Panc1 (cell line): ENCODE data around the gene AKT1S1.

Experiments used
- CTCF ChIP-seq: fragments of 450-650 bp; IDR thresholded peaks from 2 replicates; pipeline ENCODE4 v1.5.1; 2017; ENCODE audit warnings: mild to moderate bottlenecking
- POLR2AphosphoS5 ChIP-seq: IDR thresholded peaks from 2 replicates; pipeline ENCODE4 v1.6.1; 2012; ENCODE audit warnings: mild to moderate bottlenecking, low read depth, low read length, moderate library complexity
- SIN3A ChIP-seq: IDR thresholded peaks from 2 replicates; pipeline ENCODE4 v1.6.1; 2012; ENCODE audit warnings: low read depth, mild to moderate bottlenecking, low read length, moderate library complexity, borderline replicate concordance; ENCODE audit not compliant: insufficient read depth
- TCF7L2 ChIP-seq: IDR thresholded peaks from 2 replicates; pipeline ENCODE4 v1.6.1; 2011; ENCODE audit warnings: mild to moderate bottlenecking, low read depth, low read length, inconsistent platforms
- TF ChIP-seq, protein P1 (sequence below), 2 experiments: IDR thresholded peaks; 2 replicates each; pipeline ENCODE4 v1.6.1; 2011 to 2012; ENCODE audit warnings: low read depth in 2 of 2, control low read depth in 1 of 2, low read length in 1 of 2, mild to moderate bottlenecking in 1 of 2, moderate library complexity in 1 of 2; ENCODE audit not compliant: insufficient read depth in 1 of 2

GRCh38 chr19:49855676-49856573 lies 21.2 kb downstream of the AKT1S1 start:
- TF ChIP-seq CTCF (no peak), POLR2AphosphoS5 (peak; percentile 17; the same call in 1 of the 2 replicates), TCF7L2 (no peak), SIN3A (peak; percentile 34)
- TF ChIP-seq, protein P1, sequence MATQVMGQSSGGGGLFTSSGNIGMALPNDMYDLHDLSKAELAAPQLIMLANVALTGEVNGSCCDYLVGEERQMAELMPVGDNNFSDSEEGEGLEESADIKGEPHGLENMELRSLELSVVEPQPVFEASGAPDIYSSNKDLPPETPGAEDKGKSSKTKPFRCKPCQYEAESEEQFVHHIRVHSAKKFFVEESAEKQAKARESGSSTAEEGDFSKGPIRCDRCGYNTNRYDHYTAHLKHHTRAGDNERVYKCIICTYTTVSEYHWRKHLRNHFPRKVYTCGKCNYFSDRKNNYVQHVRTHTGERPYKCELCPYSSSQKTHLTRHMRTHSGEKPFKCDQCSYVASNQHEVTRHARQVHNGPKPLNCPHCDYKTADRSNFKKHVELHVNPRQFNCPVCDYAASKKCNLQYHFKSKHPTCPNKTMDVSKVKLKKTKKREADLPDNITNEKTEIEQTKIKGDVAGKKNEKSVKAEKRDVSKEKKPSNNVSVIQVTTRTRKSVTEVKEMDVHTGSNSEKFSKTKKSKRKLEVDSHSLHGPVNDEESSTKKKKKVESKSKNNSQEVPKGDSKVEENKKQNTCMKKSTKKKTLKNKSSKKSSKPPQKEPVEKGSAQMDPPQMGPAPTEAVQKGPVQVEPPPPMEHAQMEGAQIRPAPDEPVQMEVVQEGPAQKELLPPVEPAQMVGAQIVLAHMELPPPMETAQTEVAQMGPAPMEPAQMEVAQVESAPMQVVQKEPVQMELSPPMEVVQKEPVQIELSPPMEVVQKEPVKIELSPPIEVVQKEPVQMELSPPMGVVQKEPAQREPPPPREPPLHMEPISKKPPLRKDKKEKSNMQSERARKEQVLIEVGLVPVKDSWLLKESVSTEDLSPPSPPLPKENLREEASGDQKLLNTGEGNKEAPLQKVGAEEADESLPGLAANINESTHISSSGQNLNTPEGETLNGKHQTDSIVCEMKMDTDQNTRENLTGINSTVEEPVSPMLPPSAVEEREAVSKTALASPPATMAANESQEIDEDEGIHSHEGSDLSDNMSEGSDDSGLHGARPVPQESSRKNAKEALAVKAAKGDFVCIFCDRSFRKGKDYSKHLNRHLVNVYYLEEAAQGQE (IDR thresholded peaks at IDR 0.05; ENCODE audit: insufficient read depth in 1 of 2, low read depth in 2 of 2, low read length in 1 of 2), result no peak
